HL-60 (cell line): Measurements from ENCODE around the gene OR9A4.

Experiments used
- DNase-seq, 2 experiments: peaks; one replicate each; pipeline ENCODE4 v3.0.0-alpha.2; 2010 to 2020; ENCODE audit warnings: low read depth in 1 of 2, low spot score in 1 of 2
- H3K27ac ChIP-seq: fragments of 250-450 bp; sonication (Bioruptor Pico); replicated peaks from 2 replicates; pipeline ENCODE4 v1.5.1; 2020; ENCODE audit warnings: mild to moderate bottlenecking, moderate library complexity
- H3K27me3 ChIP-seq: fragments of 250-450 bp; sonication (Bioruptor Pico); 2 replicates; pipeline ENCODE4 v1.5.1; 2021; ENCODE audit warnings: mild to moderate bottlenecking, moderate library complexity; ENCODE audit not compliant: insufficient read depth, poor library complexity, severe bottlenecking
- H3K4me3 ChIP-seq: replicated peaks from 2 replicates; pipeline ENCODE4 v1.5.1; 2011; ENCODE audit warnings: mild to moderate bottlenecking, control low read depth, low read length; ENCODE audit not compliant: insufficient read depth
- CTCF ChIP-seq: IDR thresholded peaks from one replicate; pipeline ENCODE4 v1.5.1; 2011; ENCODE audit warnings: low read length, control low read depth, inconsistent platforms; ENCODE audit not compliant: insufficient read depth
- GABPA ChIP-seq: IDR thresholded peaks from 2 replicates; pipeline ENCODE4 v1.6.1; 2012; ENCODE audit warnings: low read depth
- POLR2AphosphoS5 ChIP-seq: IDR thresholded peaks from 2 replicates; pipeline ENCODE4 v1.6.1; 2012; ENCODE audit warnings: low read depth
- REST ChIP-seq: IDR thresholded peaks from 2 replicates; pipeline ENCODE4 v1.6.1; 2012; ENCODE audit warnings: low read depth; ENCODE audit not compliant: insufficient replicate concordance
- SPI1 ChIP-seq: IDR thresholded peaks from 2 replicates; pipeline ENCODE4 v1.6.1; 2012; ENCODE audit warnings: low read depth, mild to moderate bottlenecking, borderline replicate concordance

The OR9A4 gene

GRCh38 chr7:141877365-141877764 lies 38.8 kb upstream of the OR9A4 start:
- Histone ChIP-seq H3K27me3 (no peaks in the 10 kb centered on the region), H3K4me3 (no peak overlapping the region), H3K27ac (no peak overlapping the region)
- DNase-seq, result no peak
- no peak for TF ChIP-seq CTCF
- TF ChIP-seq POLR2AphosphoS5, result no peak
- TF ChIP-seq SPI1, result no peak
- no peak for TF ChIP-seq REST
- no peak for TF ChIP-seq GABPA

GRCh38 chr7:141880960-141881359 lies 35.2 kb upstream of the OR9A4 start:
- no peak for DNase-seq
- no peak for TF ChIP-seq CTCF
- TF ChIP-seq POLR2AphosphoS5, result no peak
- no peak for TF ChIP-seq SPI1
- no peak for TF ChIP-seq REST
- no peak for TF ChIP-seq GABPA
- H3K4me3 ChIP-seq, result no peak overlapping the region
- no peak overlapping the region for H3K27ac ChIP-seq
- no peaks in the 10 kb centered on the region for H3K27me3 ChIP-seq

GRCh38 chr7:141884539-141885225 lies 31.5 kb upstream of the OR9A4 start:
- H3K4me3 ChIP-seq, result no peak overlapping the region
- no peaks in the 10 kb centered on the region for H3K27me3 ChIP-seq
- H3K27ac ChIP-seq, result no peak overlapping the region
- no peak for DNase-seq
- TF ChIP-seq CTCF (no peak), REST (no peak), GABPA (no peak), SPI1 (no peak), POLR2AphosphoS5 (no peak)
